ENCODE data around the gene SLC6A3. TPM values are rescaled to one million over a fixed set of nuclear protein-coding genes. Genes with fewer than 3 reads are reported as not detected.

SLC6A3 gene
- total RNA-seq, 1 donor from 2014 or later = 0.16 TPM

DNA sequence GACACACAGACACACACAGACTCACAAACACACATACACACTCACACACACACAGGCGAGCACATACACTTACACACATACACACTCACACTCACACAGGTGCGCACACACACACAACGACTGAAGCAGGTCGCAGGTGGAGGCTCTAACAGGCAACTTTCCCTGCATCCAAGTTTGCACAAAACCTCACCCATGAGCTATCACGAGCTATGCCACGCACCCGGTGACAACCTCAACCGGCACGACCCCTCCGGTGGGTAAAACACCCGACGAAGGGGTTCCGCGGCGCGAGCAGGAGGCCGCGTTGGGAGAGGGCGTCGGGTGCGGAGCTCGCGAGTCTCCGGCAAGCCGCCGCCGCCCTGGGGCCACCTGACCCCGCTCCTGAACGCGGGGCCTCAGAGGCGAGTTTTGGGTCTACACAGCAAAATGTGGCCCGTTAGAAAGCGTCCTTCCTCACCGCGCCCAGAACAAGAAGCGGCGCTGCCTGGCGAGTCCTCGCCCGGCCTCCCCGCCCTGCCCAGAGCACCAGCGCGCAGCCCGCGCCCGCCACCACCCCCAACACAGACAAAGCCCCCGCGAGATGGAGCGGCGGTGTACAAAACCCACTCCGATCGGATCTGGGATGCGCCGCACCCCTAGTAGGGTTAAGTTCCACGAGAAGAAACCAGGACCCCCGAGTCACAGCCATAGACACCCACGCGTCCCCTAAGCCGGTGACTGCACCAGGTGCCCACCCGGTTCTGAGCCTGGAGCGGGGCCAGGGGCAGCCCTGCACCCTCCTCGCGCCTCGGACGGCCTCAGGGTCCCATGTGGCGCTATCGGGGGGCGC lies 665 bp downstream of the SLC6A3 start:
- no peak overlapping the region for H3K27ac Mint-ChIP-seq (ENCODE audit: unreplicated experiment)
- no peak overlapping the region for H3K4me3 Mint-ChIP-seq
- peaks cover 2% of the 10 kb centered on the region for H3K36me3 Mint-ChIP-seq (ENCODE audit: low read depth)
- H3K4me1 Mint-ChIP-seq = peaks cover 5% of the 10 kb centered on the region
- peaks cover 84% of the 10 kb centered on the region for H3K27me3 Mint-ChIP-seq (ENCODE audit: low read depth)
- TF ChIP-seq, protein P1, sequence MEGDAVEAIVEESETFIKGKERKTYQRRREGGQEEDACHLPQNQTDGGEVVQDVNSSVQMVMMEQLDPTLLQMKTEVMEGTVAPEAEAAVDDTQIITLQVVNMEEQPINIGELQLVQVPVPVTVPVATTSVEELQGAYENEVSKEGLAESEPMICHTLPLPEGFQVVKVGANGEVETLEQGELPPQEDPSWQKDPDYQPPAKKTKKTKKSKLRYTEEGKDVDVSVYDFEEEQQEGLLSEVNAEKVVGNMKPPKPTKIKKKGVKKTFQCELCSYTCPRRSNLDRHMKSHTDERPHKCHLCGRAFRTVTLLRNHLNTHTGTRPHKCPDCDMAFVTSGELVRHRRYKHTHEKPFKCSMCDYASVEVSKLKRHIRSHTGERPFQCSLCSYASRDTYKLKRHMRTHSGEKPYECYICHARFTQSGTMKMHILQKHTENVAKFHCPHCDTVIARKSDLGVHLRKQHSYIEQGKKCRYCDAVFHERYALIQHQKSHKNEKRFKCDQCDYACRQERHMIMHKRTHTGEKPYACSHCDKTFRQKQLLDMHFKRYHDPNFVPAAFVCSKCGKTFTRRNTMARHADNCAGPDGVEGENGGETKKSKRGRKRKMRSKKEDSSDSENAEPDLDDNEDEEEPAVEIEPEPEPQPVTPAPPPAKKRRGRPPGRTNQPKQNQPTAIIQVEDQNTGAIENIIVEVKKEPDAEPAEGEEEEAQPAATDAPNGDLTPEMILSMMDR (conservative IDR thresholded peaks at IDR 0.05) = no peak
- H3K9me3 Mint-ChIP-seq = peaks cover 5% of the 10 kb centered on the region
- no peak for DNase-seq (ENCODE audit: low read depth, low spot score)

DNA sequence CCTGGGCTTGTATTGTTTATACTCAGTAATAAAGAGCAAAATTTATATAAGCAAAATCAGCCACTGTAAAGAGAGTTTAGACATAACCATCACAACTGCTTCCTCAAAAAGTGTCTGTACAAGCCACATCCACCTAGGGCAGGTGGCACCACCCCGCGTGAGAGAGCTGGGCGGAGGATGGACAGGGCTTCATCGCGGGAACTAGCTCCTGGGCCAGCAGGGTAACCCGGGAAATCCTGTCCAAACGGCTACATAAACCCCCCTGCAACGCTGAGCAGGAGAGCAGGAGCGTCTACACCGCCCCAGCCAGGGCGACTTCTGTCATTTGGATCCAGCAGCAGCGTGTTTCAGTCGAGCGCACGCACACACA lies 1.3 kb downstream of the SLC6A3 start:
- Mint-ChIP-seq H3K27ac (ENCODE audit: unreplicated experiment) (no peak overlapping the region), H3K27me3 (ENCODE audit: low read depth) (peaks cover 79% of the 10 kb centered on the region), H3K4me3 (no peak overlapping the region), H3K9me3 (peaks cover 5% of the 10 kb centered on the region), H3K36me3 (ENCODE audit: low read depth) (peaks cover 2% of the 10 kb centered on the region), H3K4me1 (peaks cover 5% of the 10 kb centered on the region)
- no peak for DNase-seq (ENCODE audit: low read depth, low spot score)
- TF ChIP-seq, protein P1 (conservative IDR thresholded peaks at IDR 0.05) = no peak

DNA sequence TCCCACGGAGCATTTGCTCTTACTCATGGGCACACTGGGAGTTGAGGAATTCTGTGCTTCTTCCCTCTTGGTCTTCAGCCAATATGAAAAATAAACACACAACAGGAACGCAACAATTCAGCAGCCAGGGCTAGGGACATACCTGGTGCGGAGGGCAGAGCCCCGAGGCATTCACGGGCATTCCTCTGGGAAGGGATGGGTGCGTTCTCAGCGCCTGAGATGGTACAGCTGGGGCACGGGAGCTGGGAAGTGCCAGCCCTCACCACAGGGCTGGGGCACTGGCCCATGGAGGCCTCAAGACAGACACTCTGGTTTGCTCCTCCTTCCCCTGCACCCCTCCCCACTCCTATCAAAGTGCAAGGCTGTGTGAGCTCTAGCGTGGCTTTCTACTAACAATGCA lies 2.1 kb downstream of the SLC6A3 start:
- Mint-ChIP-seq H3K27ac (ENCODE audit: unreplicated experiment) (no peak overlapping the region), H3K4me1 (peaks cover 5% of the 10 kb centered on the region), H3K9me3 (peaks cover 5% of the 10 kb centered on the region), H3K27me3 (ENCODE audit: low read depth) (peaks cover 79% of the 10 kb centered on the region), H3K36me3 (ENCODE audit: low read depth) (peaks cover 2% of the 10 kb centered on the region), H3K4me3 (no peak overlapping the region)
- TF ChIP-seq, protein P1 (conservative IDR thresholded peaks at IDR 0.05) = no peak
- no peak for DNase-seq (ENCODE audit: low read depth, low spot score)

DNA sequence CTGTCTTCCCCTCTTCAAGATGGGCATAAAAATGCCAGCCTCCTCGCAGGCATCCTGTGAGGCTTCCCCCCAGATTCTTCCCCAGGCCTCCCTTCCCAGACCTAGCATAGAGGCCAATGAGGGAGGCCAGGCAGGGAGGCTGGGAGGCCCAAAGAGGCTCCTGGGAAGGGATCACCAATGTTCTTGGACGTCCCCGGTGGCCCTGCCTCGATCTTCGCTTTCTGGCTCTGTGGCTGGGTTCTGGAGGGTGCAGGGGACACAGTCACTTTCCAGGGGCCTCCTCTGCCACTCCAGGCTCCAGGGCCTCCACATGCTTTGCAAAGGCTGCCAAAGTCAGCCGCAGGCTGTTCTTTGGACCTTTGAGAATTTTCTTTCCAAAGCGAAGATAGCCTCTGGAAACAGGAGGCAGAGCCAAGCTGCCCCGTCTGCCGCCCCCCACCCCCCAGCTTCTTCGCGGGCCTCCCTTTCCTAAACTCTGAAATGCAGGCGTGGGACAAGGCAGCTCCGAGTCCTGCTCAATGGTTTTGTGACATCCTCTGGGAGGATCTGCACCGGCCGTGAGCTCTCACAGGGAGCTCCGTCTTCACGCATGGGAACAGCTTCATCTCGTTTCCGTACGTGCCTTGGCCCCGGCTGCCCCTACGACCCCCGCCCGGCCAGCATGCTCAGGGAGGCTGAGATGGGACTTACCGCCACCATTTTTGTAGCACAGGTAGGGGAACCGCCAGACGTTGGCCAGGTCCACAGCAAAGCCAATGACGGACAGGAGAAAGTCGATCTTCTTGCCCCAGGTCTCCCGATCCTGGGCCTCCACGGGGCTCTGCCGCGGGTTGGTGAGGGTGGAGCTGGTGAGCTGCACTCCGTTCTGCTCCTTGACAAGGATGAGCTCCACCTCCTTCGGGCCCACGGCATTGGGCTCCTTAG lies 2.8 kb downstream of the SLC6A3 start:
- H3K27me3 Mint-ChIP-seq (ENCODE audit: low read depth) = peaks cover 79% of the 10 kb centered on the region
- H3K36me3 Mint-ChIP-seq (ENCODE audit: low read depth) = peaks cover 2% of the 10 kb centered on the region
- H3K4me1 Mint-ChIP-seq = peaks cover 5% of the 10 kb centered on the region
- TF ChIP-seq, protein P1 (conservative IDR thresholded peaks at IDR 0.05) = no peak
- H3K4me3 Mint-ChIP-seq = no peak overlapping the region
- DNase-seq (ENCODE audit: low read depth, low spot score) = no peak
- peaks cover 5% of the 10 kb centered on the region for H3K9me3 Mint-ChIP-seq
- no peak overlapping the region for H3K27ac Mint-ChIP-seq (ENCODE audit: unreplicated experiment)

DNA sequence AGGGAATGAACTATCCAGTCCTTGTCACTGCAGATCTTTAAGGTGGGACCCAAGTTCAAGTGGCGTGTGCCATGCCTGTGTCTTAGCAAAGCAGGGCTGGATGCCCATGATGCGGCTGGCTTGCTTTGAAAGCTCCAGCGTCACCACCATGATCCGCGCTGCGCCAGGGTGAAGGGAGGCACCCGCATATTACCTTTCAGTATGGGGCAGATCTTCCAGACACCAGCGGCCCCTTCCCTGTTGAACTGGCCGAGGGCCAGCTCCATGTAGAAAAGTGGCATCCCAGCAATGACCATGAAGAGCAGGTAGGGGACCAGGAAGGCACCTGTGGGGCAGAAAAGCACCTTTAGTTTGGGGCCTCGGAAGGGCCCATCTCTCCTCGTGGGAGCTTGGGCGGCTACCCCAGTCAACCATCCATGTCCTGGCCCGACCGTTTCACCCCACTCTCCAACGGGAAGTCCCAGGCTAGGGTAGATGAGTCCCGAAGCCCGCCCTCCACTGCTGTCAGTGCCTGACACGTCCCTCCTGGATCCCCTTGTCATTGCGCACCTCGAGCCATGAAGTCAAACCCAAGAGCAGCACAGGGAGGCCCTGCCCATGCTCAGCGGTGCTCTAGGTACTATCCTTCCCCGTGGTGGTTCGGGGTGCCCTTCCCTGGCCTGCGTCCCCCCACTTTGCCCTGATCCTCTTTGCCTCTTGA lies 3.9 kb downstream of the SLC6A3 start:
- Mint-ChIP-seq H3K4me3 (no peak overlapping the region), H3K27me3 (ENCODE audit: low read depth) (peaks cover 70% of the 10 kb centered on the region), H3K27ac (ENCODE audit: unreplicated experiment) (no peak overlapping the region), H3K9me3 (peaks cover 5% of the 10 kb centered on the region), H3K4me1 (peaks cover 5% of the 10 kb centered on the region), H3K36me3 (ENCODE audit: low read depth) (peaks cover 2% of the 10 kb centered on the region)
- no peak for DNase-seq (ENCODE audit: low read depth, low spot score)
- TF ChIP-seq, protein P1 (conservative IDR thresholded peaks at IDR 0.05) = no peak
